A549 (cell line): ENCODE results near the gene SYNGR2. TPM values are rescaled to one million over a fixed set of nuclear protein-coding genes. Genes with fewer than 3 reads are reported as not detected.

Experiments used
- ATAC-seq, 2 experiments: fragments of 200-7000 bp in 1 of 2; fragments of >200 bp in 1 of 2; cut with Nextera tagmentation in 1 of 2; cut with Tn5 transposase in 1 of 2; 3 replicates each; pipeline versions ENCODE4 v1.8.0 to v1.9.1; 2018 to 2020; ENCODE audit warnings: mild to moderate bottlenecking in 1 of 2, moderate library complexity in 1 of 2
- CTCF ChIA-PET: fragments of 300-600 bp; sonication (Branson Sonifier 250); formaldehyde crosslinking; extraction: SDS; loops from one replicate; lab custom pipeline; 2021; ENCODE audit warnings: antibody characterized with exemption, inconsistent platforms; lab: Yijun Ruan, JAX
- POLR2A ChIA-PET: fragments of 350-600 bp; formaldehyde crosslinking; extraction: SDS; loops from one replicate; lab custom pipeline; 2021; ENCODE audit warnings: antibody characterized with exemption, inconsistent platforms; lab: Yijun Ruan, JAX
- DNase-seq, 2 experiments: peaks; one replicate each; pipeline versions ENCODE4 v3.0.0 to v3.0.0-alpha.2; 2011 to 2016; ENCODE audit warnings: low read depth in 1 of 2, low spot score in 1 of 2
- FAIRE-seq: peaks from 2 replicates; lab custom pipeline; 2011; peaks lifted over from hg19 to GRCh38; lab: Jason Lieb, UNC
- H3K27ac ChIP-seq, 2 experiments: fragments of >200 bp; sonication (Bioruptor Twin); formaldehyde crosslinking; 3 replicates each; pipeline ENCODE4 v1.5.1; 2016 to 2017
- H3K4me1 ChIP-seq: fragments of >200 bp; sonication (Bioruptor Twin); formaldehyde crosslinking; 3 replicates; pipeline ENCODE4 v1.6.1; 2016
- H3K4me2 ChIP-seq: fragments of >200 bp; sonication (Bioruptor Twin); formaldehyde crosslinking; 3 replicates; pipeline ENCODE4 v1.6.1; 2016
- H3K4me3 ChIP-seq: fragments of >200 bp; sonication (Bioruptor Twin); formaldehyde crosslinking; 3 replicates; pipeline ENCODE4 v1.5.1; 2016
- H3K9me3 ChIP-seq: fragments of >200 bp; sonication (Bioruptor Twin); formaldehyde crosslinking; 3 replicates; pipeline ENCODE4 v1.6.1; 2016
- CEBPB ChIP-seq, 2 experiments: fragments of >200 bp in 1 of 2; sonication (Bioruptor Twin) in 1 of 2; formaldehyde crosslinking in 1 of 2; IDR thresholded peaks; 2 replicates each; pipeline ENCODE4 v1.6.1; 2012 to 2016
- CHD2 ChIP-seq: fragments of 150-350 bp; IDR thresholded peaks from 2 replicates; pipeline ENCODE4 v1.6.1; 2014; ENCODE audit warnings: low read length; ENCODE audit not compliant: partially characterized antibody
- CHD4 ChIP-seq: fragments of 200-600 bp; sonication (generic); IDR thresholded peaks from 2 replicates; pipeline ENCODE4 v1.6.1; 2016; ENCODE audit warnings: antibody characterized with exemption, mild to moderate bottlenecking, borderline replicate concordance
- EP300 ChIP-seq, 2 experiments: fragments of >200 bp; sonication (Bioruptor Twin); formaldehyde crosslinking; IDR thresholded peaks; 2 replicates in 1 of 2; 3 replicates in 1 of 2; pipeline ENCODE4 v1.6.1; 2016 to 2017
- ESRRA ChIP-seq: fragments of 150-350 bp; IDR thresholded peaks from 2 replicates; pipeline ENCODE4 v1.6.1; 2014; ENCODE audit warnings: mild to moderate bottlenecking, low read length, borderline replicate concordance
- FOSL2 ChIP-seq, 2 experiments: fragments of 450-650 bp in 1 of 2; fragments of >200 bp in 1 of 2; sonication (Bioruptor Twin) in 1 of 2; formaldehyde crosslinking; IDR thresholded peaks; 2 replicates each; pipeline versions ENCODE4 v1.5.0 to v1.6.1; 2016 to 2020; ENCODE audit warnings: mild to moderate bottlenecking in 1 of 2, moderate library complexity in 1 of 2
- FOXS1 ChIP-seq: fragments of 250-450 bp; sonication (Bioruptor Pico); IDR thresholded peaks from 2 replicates; pipeline ENCODE4 v1.5.0; 2020; ENCODE audit warnings: mild to moderate bottlenecking, moderate library complexity
- HEYL ChIP-seq: fragments of 250-450 bp; sonication (Bioruptor Pico); IDR thresholded peaks from 2 replicates; pipeline ENCODE4 v1.8.0; 2021; ENCODE audit warnings: mild to moderate bottlenecking, moderate library complexity
- JUNB ChIP-seq: fragments of >200 bp; sonication (Bioruptor Twin); formaldehyde crosslinking; IDR thresholded peaks from 2 replicates; pipeline ENCODE4 v1.6.1; 2016
- KDM1A ChIP-seq: fragments of 200-600 bp; sonication (generic); IDR thresholded peaks from 2 replicates; pipeline ENCODE4 v1.6.1; 2016; ENCODE audit warnings: low read depth, mild to moderate bottlenecking
- KDM5A ChIP-seq: fragments of 200-600 bp; sonication (generic); IDR thresholded peaks from 2 replicates; pipeline ENCODE4 v1.6.1; 2016; ENCODE audit warnings: antibody characterized with exemption, mild to moderate bottlenecking
- RAD21 ChIP-seq, 2 experiments: fragments of >200 bp in 1 of 2; sonication (Bioruptor Twin) in 1 of 2; formaldehyde crosslinking in 1 of 2; IDR thresholded peaks in 1 of 2; conservative IDR thresholded peaks in 1 of 2; 2 replicates in 1 of 2; 3 replicates in 1 of 2; pipeline ENCODE4 v1.6.1; 2012 to 2018; ENCODE audit warnings: inconsistent platforms in 1 of 2
- RCOR1 ChIP-seq: fragments of 150-350 bp; IDR thresholded peaks from 2 replicates; pipeline ENCODE4 v1.6.1; 2014; ENCODE audit warnings: antibody characterized with exemption, low read length, low read depth
- RNF2 ChIP-seq: fragments of 200-600 bp; sonication (generic); IDR thresholded peaks from 2 replicates; pipeline ENCODE4 v1.6.1; 2016; ENCODE audit warnings: low read depth, mild to moderate bottlenecking, antibody characterized with exemption, moderate library complexity, borderline replicate concordance
- SMC3 ChIP-seq: fragments of >200 bp; sonication (Bioruptor Twin); formaldehyde crosslinking; IDR thresholded peaks from 3 replicates; pipeline ENCODE4 v1.6.1; 2018; ENCODE audit warnings: inconsistent platforms
- TP53 ChIP-seq: fragments of 250-450 bp; sonication (Bioruptor Pico); IDR thresholded peaks from 2 replicates; pipeline ENCODE4 v1.5.0; 2021; ENCODE audit warnings: mild to moderate bottlenecking, moderate library complexity
- ZFP36 ChIP-seq: fragments of 450-650 bp; IDR thresholded peaks from 2 replicates; pipeline ENCODE4 v1.6.1; 2014; ENCODE audit warnings: borderline replicate concordance; ENCODE audit not compliant: partially characterized antibody
- WGBS: methylation state at CpG from one replicate; pipeline ENCODE4 v1.1.6; 2017; ENCODE audit errors: missing lambda C conversion rate; 5-methylcytosine and 5-hydroxymethylcytosine counted together
- polyA plus RNA-seq, 4 experiments: library from polyadenylated mRNA; depleted of rRNA in 3 of 4; stranded (reverse); fragments of >200 nt; fragmentation: RNase III in 1 of 4; extraction: RNeasy Plus Mini Kit Qiagen cat#74134 plus additional on column Dnase treatment in 1 of 4; gene quantifications; 2 replicates in 3 of 4; 3 replicates in 1 of 4; pipeline ENCODE4 v1.2.3, GENCODE V29; 2011 to 2017
- TF ChIP-seq, protein P1 (sequence below): fragments of 250-450 bp; sonication (Bioruptor Pico); IDR thresholded peaks from 2 replicates; pipeline ENCODE4 v1.5.0; 2020; ENCODE audit warnings: low read depth, mild to moderate bottlenecking, moderate library complexity
- TF ChIP-seq, protein P2 (sequence below): fragments of >200 bp; sonication (Bioruptor Twin); formaldehyde crosslinking; IDR thresholded peaks from 3 replicates; pipeline ENCODE4 v1.5.1; 2016

The SYNGR2 gene
- polyA plus RNA-seq, 2 of the 4 experiments (the other 2 are of a cell fraction), result 102 to 113 TPM

DNA sequence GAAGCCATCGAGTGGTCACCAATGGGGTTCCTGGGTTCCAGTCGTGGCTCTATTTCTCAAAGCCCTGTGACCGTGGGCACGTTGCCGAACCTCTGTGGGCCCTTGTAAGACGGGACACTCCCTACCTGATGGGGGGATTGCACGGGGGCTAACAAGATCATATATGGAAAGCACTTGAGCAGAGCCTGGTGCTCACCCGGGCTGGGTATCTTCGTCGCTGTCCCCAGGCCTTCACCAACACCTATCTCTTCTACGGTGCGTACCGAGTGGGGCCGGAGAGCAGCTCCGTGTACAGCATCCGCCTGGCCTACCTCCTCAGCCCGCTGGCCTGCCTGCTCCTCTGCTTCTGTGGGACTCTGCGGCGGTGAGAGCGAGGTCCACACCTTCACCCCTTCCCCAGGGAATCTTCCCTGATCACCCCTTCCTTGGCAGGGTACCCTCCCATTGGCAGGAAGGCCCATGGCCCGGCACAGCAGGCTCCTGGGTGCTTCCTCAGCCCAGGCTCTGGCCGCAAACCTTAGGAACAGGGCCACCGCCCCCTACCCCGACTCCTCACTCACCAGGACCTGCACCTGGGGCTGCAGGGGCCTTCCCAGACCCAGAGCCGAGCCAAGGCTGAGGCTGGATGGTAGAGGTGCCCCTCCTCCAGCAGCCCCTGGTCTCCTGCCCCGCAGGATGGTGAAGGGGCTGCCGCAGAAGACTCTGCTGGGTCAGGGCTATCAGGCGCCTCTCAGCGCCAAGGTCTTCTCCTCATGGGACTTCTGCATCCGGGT is 35.0 kb upstream of the SYNGR2 start:
- Histone ChIP-seq H3K9me3 (no peaks in the 10 kb centered on the region), H3K4me1 (peaks cover 6% of the 10 kb centered on the region; the same call in 1 of the 3 replicates), H3K27ac (no peak overlapping the region), H3K4me2 (no peak overlapping the region), H3K4me3 (no peak overlapping the region)
- no peak for DNase-seq
- POLR2A ChIA-PET, result no interaction called here
- 91% methylated on average over 30 of the region's 30 CpGs for whole genome bisulfite sequencing
- ATAC-seq, result peak in 1 of 2 experiments; percentile 1; a peak in 2 of 6 replicates
- FAIRE-seq, result no peak
- no peak for TF ChIP-seq CHD2
- TF ChIP-seq, protein P1, sequence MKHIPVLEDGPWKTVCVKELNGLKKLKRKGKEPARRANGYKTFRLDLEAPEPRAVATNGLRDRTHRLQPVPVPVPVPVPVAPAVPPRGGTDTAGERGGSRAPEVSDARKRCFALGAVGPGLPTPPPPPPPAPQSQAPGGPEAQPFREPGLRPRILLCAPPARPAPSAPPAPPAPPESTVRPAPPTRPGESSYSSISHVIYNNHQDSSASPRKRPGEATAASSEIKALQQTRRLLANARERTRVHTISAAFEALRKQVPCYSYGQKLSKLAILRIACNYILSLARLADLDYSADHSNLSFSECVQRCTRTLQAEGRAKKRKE (CRISPR knock-in tag), result no peak
- TF ChIP-seq JUNB, result no peak
- no peak for TF ChIP-seq FOXS1
- TF ChIP-seq TP53 (CRISPR knock-in tag), result no peak
- TF ChIP-seq HEYL, result no peak
- TF ChIP-seq EP300 (IDR thresholded peaks at IDR 0.05), result no peak
- no peak for TF ChIP-seq RCOR1
- no peak for TF ChIP-seq FOSL2 (IDR thresholded peaks at IDR 0.05)
- no peak for TF ChIP-seq FOSL2 (CRISPR knock-in tag; IDR thresholded peaks at IDR 0.05)
- CTCF ChIA-PET, result interaction anchor here (1.3 to 24.0 kb wide), 12 partner anchors 9 to 119 kb away, joined by 3 to 295 read pairs (median 14); partner anchors contain the start of genes SYNGR2, TK1, TMC6 and TMC8

DNA sequence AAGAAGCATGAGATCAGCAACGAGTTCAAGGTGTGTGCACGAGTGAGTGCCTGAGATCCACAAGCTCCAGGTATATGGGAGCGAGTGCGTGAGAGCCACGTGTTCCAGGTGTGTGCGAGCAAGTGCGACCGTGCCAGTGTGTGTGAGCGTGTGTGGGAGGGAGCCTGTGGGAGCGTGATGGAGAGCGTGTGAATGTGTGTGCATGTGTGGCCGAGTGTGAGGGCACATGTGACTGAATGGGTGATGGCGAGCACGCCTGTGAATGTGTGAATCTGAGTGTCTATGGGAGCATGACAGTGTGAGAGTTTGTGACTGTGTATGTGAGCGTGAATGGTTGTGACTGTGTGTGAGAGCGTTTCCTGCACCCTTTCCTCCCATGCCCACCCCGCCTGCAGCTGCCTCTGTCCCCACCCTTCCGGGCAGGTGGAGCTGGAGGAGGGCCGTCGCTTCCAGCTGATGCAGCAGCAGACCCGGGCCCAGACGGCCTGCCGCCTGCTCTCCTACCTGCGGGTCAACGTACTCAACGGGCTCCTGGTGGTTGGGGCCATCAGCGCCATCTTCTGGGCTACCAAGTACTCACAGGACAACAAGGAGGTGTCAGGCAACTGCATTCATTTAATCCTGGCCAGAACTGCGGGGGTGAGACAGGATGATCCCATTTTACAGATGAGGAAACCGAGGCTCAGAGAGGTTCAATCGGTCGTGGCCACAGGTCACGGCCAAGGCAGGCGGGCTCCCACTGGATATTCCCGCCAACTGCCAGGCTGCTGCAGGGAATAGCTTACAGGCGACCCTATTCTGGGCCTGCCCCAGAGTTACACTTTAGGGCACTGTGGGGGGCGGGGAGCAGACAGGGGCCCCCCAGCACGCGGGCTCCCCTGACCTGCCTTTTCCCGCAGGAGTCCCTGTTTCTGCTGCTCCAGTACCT is 34.1 kb upstream of the SYNGR2 start:
- H3K4me3 ChIP-seq, result no peak overlapping the region
- ATAC-seq (peak; percentile 51 to 72), DNase-seq (peak; percentile 79 to 80), FAIRE-seq (no peak)
- H3K27ac ChIP-seq, result no peak overlapping the region
- ChIA-PET POLR2A (no interaction called here), CTCF (interaction anchor here (0.8 to 24.0 kb wide), 22 partner anchors 10 to 591 kb away, joined by 3 to 295 read pairs (median 6); partner anchors contain the start of genes SYNGR2, TK1, TMC6 and TMC8)
- no peaks in the 10 kb centered on the region for H3K9me3 ChIP-seq
- TF ChIP-seq ESRRA (no peak), CEBPB (IDR thresholded peaks at IDR 0.05) (no peak), RCOR1 (peak; percentile 67; the same call in 1 of the 2 replicates), RAD21 (conservative IDR thresholded peaks at IDR 0.05 in 1 of 2, IDR thresholded peaks at IDR 0.05 in 1 of 2) (peak; percentile 51 to 69), RNF2 (no peak), CHD4 (no peak), KDM1A (peak; percentile 88; the same call in 1 of the 2 replicates), KDM5A (no peak), SMC3 (peak; percentile 64), FOXS1 (no peak), ZFP36 (no peak)
- TF ChIP-seq, protein P2, sequence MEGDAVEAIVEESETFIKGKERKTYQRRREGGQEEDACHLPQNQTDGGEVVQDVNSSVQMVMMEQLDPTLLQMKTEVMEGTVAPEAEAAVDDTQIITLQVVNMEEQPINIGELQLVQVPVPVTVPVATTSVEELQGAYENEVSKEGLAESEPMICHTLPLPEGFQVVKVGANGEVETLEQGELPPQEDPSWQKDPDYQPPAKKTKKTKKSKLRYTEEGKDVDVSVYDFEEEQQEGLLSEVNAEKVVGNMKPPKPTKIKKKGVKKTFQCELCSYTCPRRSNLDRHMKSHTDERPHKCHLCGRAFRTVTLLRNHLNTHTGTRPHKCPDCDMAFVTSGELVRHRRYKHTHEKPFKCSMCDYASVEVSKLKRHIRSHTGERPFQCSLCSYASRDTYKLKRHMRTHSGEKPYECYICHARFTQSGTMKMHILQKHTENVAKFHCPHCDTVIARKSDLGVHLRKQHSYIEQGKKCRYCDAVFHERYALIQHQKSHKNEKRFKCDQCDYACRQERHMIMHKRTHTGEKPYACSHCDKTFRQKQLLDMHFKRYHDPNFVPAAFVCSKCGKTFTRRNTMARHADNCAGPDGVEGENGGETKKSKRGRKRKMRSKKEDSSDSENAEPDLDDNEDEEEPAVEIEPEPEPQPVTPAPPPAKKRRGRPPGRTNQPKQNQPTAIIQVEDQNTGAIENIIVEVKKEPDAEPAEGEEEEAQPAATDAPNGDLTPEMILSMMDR, result peak; percentile 65
- no peak overlapping the region for H3K4me2 ChIP-seq
- 0 out of 3 replicates have a peak, but pooled peaks cover 2% of the 10 kb centered on the region for H3K4me1 ChIP-seq
- 43% methylated on average over 38 of the region's 39 CpGs for WGBS
